Endothelial cell (in vitro differentiated cells): ENCODE data around the gene USP7. TPM values are rescaled to one million over a fixed set of nuclear protein-coding genes. Genes with fewer than 3 reads are reported as not detected.

Source experiments
- DNase-seq: peaks from one replicate; pipeline ENCODE4 v3.0.0; 2021; ENCODE audit warnings: low spot score
- H3K27ac Mint-ChIP-seq: one replicate; pipeline ENCODE4 v1.8.0; 2021; ENCODE audit warnings: mixed read lengths, inconsistent platforms; ENCODE audit not compliant: unreplicated experiment
- H3K27me3 Mint-ChIP-seq: one replicate; pipeline ENCODE4 v1.8.0; 2021; ENCODE audit warnings: mild to moderate bottlenecking, moderate library complexity, mixed read lengths, inconsistent platforms; ENCODE audit not compliant: unreplicated experiment
- H3K36me3 Mint-ChIP-seq: one replicate; pipeline ENCODE4 v1.8.0; 2021; ENCODE audit warnings: mild to moderate bottlenecking, low read depth, mixed read lengths, inconsistent platforms; ENCODE audit not compliant: unreplicated experiment
- H3K4me1 Mint-ChIP-seq: one replicate; pipeline ENCODE4 v1.8.0; 2021; ENCODE audit warnings: mild to moderate bottlenecking, mixed read lengths, inconsistent platforms; ENCODE audit not compliant: unreplicated experiment
- H3K4me3 Mint-ChIP-seq: one replicate; pipeline ENCODE4 v1.8.0; 2021; ENCODE audit warnings: mild to moderate bottlenecking, mixed read lengths, inconsistent platforms; ENCODE audit not compliant: unreplicated experiment
- H3K9me3 Mint-ChIP-seq: one replicate; pipeline ENCODE4 v1.8.0; 2021; ENCODE audit warnings: mixed read lengths, inconsistent platforms; ENCODE audit not compliant: unreplicated experiment
- total RNA-seq: library from RNA; stranded (reverse); fragmentation: NEBNext Ultra II Directional; extraction: Animal tissue kit (Norgen Biotek cat#: 25700); gene quantifications from one replicate; pipeline ENCODE4 v1.2.1, GENCODE V29; 2021; ENCODE audit not compliant: unreplicated experiment
- TF ChIP-seq, protein P1 (sequence below): fragments of 200-600 bp; sonication (generic); IDR thresholded peaks from one replicate; pipeline ENCODE4 v1.5.0; 2021; ENCODE audit warnings: antibody characterized with exemption; ENCODE audit not compliant: unreplicated experiment

The USP7 gene
- total RNA-seq, 1 donor from 2014 or later, result 122 TPM

DNA sequence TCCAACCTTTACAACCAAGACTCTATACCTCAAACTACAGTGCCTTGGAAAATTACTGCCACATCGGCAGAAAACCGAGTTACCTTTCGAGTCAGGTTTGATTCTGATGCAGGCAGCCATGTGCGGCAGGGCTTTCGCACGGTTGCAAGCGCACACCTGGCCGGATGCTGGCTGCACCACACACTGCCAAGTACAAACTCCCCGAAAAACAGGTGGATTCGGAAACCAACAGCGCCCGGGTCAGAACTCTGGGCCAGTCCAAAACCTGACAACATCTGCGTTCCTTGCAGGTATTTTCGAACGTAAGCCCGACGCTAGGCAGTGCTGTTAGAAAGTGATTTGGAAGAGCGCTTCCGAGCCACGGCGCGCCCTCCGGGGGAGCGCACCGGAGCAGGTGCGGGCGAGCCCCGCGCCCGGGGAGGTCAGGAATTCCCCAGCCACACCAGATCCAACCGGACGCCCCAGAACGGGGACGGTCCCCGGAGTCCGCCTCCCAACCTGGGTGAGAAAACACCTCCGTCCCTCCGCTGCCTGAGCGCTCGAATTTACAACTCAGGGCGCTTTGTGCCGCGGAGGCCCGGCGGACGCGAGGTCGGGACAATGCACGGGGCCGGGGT, 1.2 kb downstream of the USP7 start:
- Mint-ChIP-seq H3K4me1 (peaks cover 44% of the 10 kb centered on the region), H3K27ac (peak overlapping the region; percentile 89), H3K4me3 (peak overlapping the region; percentile 95), H3K36me3 (peaks cover 10% of the 10 kb centered on the region), H3K9me3 (no peaks in the 10 kb centered on the region), H3K27me3 (peaks cover 16% of the 10 kb centered on the region)
- DNase-seq, result no peak
- TF ChIP-seq, protein P1, sequence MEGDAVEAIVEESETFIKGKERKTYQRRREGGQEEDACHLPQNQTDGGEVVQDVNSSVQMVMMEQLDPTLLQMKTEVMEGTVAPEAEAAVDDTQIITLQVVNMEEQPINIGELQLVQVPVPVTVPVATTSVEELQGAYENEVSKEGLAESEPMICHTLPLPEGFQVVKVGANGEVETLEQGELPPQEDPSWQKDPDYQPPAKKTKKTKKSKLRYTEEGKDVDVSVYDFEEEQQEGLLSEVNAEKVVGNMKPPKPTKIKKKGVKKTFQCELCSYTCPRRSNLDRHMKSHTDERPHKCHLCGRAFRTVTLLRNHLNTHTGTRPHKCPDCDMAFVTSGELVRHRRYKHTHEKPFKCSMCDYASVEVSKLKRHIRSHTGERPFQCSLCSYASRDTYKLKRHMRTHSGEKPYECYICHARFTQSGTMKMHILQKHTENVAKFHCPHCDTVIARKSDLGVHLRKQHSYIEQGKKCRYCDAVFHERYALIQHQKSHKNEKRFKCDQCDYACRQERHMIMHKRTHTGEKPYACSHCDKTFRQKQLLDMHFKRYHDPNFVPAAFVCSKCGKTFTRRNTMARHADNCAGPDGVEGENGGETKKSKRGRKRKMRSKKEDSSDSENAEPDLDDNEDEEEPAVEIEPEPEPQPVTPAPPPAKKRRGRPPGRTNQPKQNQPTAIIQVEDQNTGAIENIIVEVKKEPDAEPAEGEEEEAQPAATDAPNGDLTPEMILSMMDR, result no peak

DNA sequence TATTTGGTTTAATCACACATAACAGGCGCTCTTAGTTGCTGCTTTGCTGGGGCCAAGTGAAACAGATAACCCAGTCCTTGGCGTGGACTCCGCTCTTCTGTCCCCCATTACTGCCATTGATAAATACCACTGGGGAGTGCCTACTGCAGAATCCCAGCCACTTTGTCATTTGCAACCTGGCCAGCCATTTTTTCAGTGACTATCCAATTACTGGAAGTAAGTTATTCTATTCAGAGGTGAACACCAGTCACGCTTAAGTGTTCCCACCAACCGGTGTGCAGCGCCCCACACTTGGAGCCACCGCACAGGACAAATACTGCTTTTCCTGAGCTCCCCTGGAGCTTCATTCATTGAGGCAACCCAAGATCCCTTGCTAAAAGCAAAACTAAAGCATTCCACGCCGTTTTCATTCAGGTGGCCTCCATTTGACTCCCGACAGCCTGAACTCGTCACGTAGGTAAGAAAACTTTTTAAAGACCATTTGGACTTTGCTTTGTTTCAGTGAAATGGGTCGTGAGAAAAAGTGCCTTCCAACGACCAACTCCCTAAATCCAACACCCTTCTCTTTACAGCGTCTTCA, 1.8 kb downstream of the USP7 start:
- Mint-ChIP-seq H3K27me3 (peaks cover 16% of the 10 kb centered on the region), H3K36me3 (peaks cover 10% of the 10 kb centered on the region), H3K27ac (peak overlapping the region; percentile 89), H3K4me1 (peaks cover 47% of the 10 kb centered on the region), H3K4me3 (peak overlapping the region; percentile 95), H3K9me3 (no peaks in the 10 kb centered on the region)
- no peak for DNase-seq
- TF ChIP-seq, protein P1, result no peak

DNA sequence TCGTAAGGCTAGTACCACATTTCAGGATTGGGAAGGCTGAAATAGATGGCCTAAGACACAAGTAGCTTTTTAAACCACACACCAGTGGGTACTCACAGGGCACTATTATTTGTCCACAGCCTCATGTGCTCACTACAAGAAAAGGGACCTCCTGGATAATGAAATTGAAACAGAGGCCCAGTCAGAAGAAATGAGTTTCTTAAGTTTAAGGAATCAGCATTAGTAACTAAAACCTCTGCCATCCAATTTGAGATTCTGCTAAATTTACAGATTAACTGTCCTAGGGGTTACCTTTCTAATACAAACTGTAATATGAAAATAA, 3.0 kb downstream of the USP7 start:
- TF ChIP-seq, protein P1, result no peak
- H3K9me3 Mint-ChIP-seq, result no peaks in the 10 kb centered on the region
- H3K4me3 Mint-ChIP-seq, result no peak overlapping the region
- H3K36me3 Mint-ChIP-seq, result peaks cover 10% of the 10 kb centered on the region
- DNase-seq, result no peak
- peaks cover 18% of the 10 kb centered on the region for H3K27me3 Mint-ChIP-seq
- peaks cover 50% of the 10 kb centered on the region for H3K4me1 Mint-ChIP-seq
- H3K27ac Mint-ChIP-seq, result no peak overlapping the region

DNA sequence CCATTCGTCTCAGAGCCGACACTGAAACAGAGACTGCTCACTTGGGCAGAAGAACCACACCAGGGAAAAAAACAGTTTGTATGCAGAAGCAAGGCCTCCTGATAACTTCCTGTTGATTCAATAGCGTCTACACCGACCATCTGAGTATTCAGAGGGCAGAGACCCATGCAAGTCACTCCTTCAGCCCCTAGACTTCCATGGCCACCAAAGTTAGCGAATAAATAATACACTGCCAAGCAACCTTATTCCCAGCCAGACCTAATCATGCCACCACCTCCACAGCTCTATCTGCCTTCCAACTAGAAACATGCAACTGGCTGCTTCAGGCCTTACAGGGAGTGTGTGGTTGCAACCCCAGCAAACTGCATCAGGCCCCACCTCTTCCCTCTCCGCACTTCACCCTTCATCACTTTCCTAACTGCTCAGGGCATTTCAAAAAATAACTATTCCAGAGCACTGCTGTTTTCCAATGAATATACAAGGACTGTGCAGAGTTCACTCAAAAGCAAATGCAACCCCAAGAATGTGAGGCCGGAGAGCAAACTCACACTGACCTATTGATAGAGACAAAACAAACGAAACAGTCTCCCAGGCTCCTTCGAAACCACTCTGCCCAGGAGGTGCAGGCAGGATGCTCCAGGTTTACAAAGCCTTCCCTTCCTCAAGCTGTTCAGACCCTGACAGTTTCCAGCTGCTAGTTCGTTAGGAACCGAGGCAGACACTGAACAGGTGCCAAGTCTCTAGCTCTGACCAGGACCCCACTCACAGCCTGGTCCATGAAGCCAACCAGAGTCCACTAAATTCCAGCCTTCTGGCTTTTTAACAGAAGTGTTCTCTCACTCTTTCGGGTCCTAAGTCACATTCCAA, 3.6 kb downstream of the USP7 start:
- H3K36me3 Mint-ChIP-seq, result peaks cover 10% of the 10 kb centered on the region
- H3K4me1 Mint-ChIP-seq, result peaks cover 50% of the 10 kb centered on the region
- peak overlapping the region; percentile 24 for H3K4me3 Mint-ChIP-seq
- TF ChIP-seq, protein P1, result no peak
- H3K27ac Mint-ChIP-seq, result peak overlapping the region; percentile 71
- no peak for DNase-seq
- H3K9me3 Mint-ChIP-seq, result no peaks in the 10 kb centered on the region
- peaks cover 18% of the 10 kb centered on the region for H3K27me3 Mint-ChIP-seq
